Astrocyte (in vitro differentiated cells and primary cell): ENCODE results near the gene ERF. TPM values are rescaled to one million over a fixed set of nuclear protein-coding genes. Genes with fewer than 3 reads are reported as not detected.

Experiments
- DNase-seq: peaks from one replicate; pipeline ENCODE4 v3.0.0-alpha.2; 2010; ENCODE audit warnings: low read depth
- FAIRE-seq: peaks from 2 replicates; lab custom pipeline; 2011; peaks lifted over from hg19 to GRCh38; lab: Jason Lieb, UNC
- H2AFZ ChIP-seq: 2 replicates; pipeline ENCODE4 v1.6.0; 2012; ENCODE audit warnings: low read depth, low read length, inconsistent platforms
- H3K27ac ChIP-seq: 2 replicates; pipeline ENCODE4 v1.5.1; 2011; ENCODE audit warnings: low read depth, low read length, inconsistent platforms
- H3K27me3 ChIP-seq: 2 replicates; pipeline ENCODE4 v1.6.0; 2011; ENCODE audit warnings: low read length, inconsistent platforms; ENCODE audit not compliant: insufficient read depth
- H3K36me3 ChIP-seq: 2 replicates; pipeline ENCODE4 v1.5.1; 2011; ENCODE audit warnings: low read length, inconsistent platforms; ENCODE audit not compliant: insufficient read depth
- H3K4me1 ChIP-seq: 2 replicates; pipeline ENCODE4 v1.5.1; 2011; ENCODE audit warnings: low read length, inconsistent platforms; ENCODE audit not compliant: insufficient read depth
- H3K4me2 ChIP-seq: 2 replicates; pipeline ENCODE4 v1.6.0; 2012; ENCODE audit warnings: low read length, inconsistent platforms
- H3K4me3 ChIP-seq: 2 replicates; pipeline ENCODE4 v1.5.1; 2011; ENCODE audit warnings: low read depth, mild to moderate bottlenecking, low read length, inconsistent platforms; ENCODE audit not compliant: insufficient read depth
- H3K79me2 ChIP-seq: 2 replicates; pipeline ENCODE4 v1.6.0; 2012; ENCODE audit warnings: mild to moderate bottlenecking, low read length, inconsistent platforms; ENCODE audit not compliant: insufficient read depth
- H3K9ac ChIP-seq: 2 replicates; pipeline ENCODE4 v1.6.0; 2012; ENCODE audit warnings: mild to moderate bottlenecking, low read length, inconsistent platforms
- H3K9me3 ChIP-seq: 2 replicates; pipeline ENCODE4 v1.5.1; 2012; ENCODE audit warnings: low read depth, mild to moderate bottlenecking, low read length, inconsistent platforms; ENCODE audit not compliant: insufficient read depth
- H4K20me1 ChIP-seq: 2 replicates; pipeline ENCODE4 v1.6.0; 2012; ENCODE audit warnings: low read length, inconsistent platforms; ENCODE audit not compliant: insufficient read depth
- H3K27ac Mint-ChIP-seq: one replicate; pipeline ENCODE4 v1.8.0; 2021; ENCODE audit warnings: mild to moderate bottlenecking, mixed read lengths; ENCODE audit not compliant: unreplicated experiment
- H3K27me3 Mint-ChIP-seq: one replicate; pipeline ENCODE4 v1.8.0; 2021; ENCODE audit warnings: low read depth, mixed read lengths; ENCODE audit not compliant: unreplicated experiment
- H3K36me3 Mint-ChIP-seq: one replicate; pipeline ENCODE4 v1.8.0; 2021; ENCODE audit warnings: low read depth, mixed read lengths; ENCODE audit not compliant: unreplicated experiment
- H3K4me1 Mint-ChIP-seq: one replicate; pipeline ENCODE4 v1.8.0; 2021; ENCODE audit warnings: low read depth, mixed read lengths; ENCODE audit not compliant: unreplicated experiment
- H3K4me3 Mint-ChIP-seq: one replicate; pipeline ENCODE4 v1.8.0; 2021; ENCODE audit warnings: mild to moderate bottlenecking, moderate library complexity, mixed read lengths; ENCODE audit not compliant: unreplicated experiment
- H3K9me3 Mint-ChIP-seq: one replicate; pipeline ENCODE4 v1.8.0; 2021; ENCODE audit warnings: mild to moderate bottlenecking, mixed read lengths; ENCODE audit not compliant: unreplicated experiment
- CTCF ChIP-seq: IDR thresholded peaks from 2 replicates; pipeline ENCODE4 v1.5.1; 2011; ENCODE audit warnings: low read depth, mild to moderate bottlenecking, inconsistent platforms, low read length, moderate library complexity; ENCODE audit not compliant: insufficient read depth
- EZH2 ChIP-seq: IDR thresholded peaks from 2 replicates; pipeline ENCODE4 v1.6.1; 2012; ENCODE audit warnings: mild to moderate bottlenecking, low read length, inconsistent platforms; ENCODE audit not compliant: insufficient read depth
- total RNA-seq: library from RNA; stranded (reverse); gene quantifications from 2 replicates; pipeline ENCODE4 v1.2.1, GENCODE V29; 2021

The ERF gene
- total RNA-seq, 1 donor from 2014 or later = 108 TPM

GRCh38 chr19:42207767-42208271, 47.1 kb downstream of the ERF start:
- H3K9ac ChIP-seq = no peak overlapping the region
- peak overlapping the region; percentile 87 for H3K27ac Mint-ChIP-seq
- no peaks in the 10 kb centered on the region for H3K27me3 ChIP-seq
- H4K20me1 ChIP-seq = peaks cover 9% of the 10 kb centered on the region
- peaks cover 8% of the 10 kb centered on the region for H3K36me3 ChIP-seq
- peaks cover 20% of the 10 kb centered on the region for H3K79me2 ChIP-seq
- peaks cover 36% of the 10 kb centered on the region for H3K4me1 ChIP-seq
- no peaks in the 10 kb centered on the region for H3K9me3 Mint-ChIP-seq
- peaks cover 38% of the 10 kb centered on the region for H3K36me3 Mint-ChIP-seq
- DNase-seq = peak; percentile 84
- no peaks in the 10 kb centered on the region for H3K9me3 ChIP-seq
- H3K27ac ChIP-seq = peak overlapping the region; percentile 82
- no peak overlapping the region for H3K4me3 ChIP-seq
- H3K4me3 Mint-ChIP-seq = peak overlapping the region; percentile 71
- no peak for FAIRE-seq
- no peak overlapping the region for H2AFZ ChIP-seq
- TF ChIP-seq CTCF (no peak), EZH2 (no peak)
- H3K27me3 Mint-ChIP-seq = no peaks in the 10 kb centered on the region
- peaks cover 25% of the 10 kb centered on the region for H3K4me1 Mint-ChIP-seq
- peak overlapping the region; percentile 71 for H3K4me2 ChIP-seq

- Mint-ChIP-seq H3K9me3 (no peaks in the 10 kb centered on the region), H3K27me3 (no peaks in the 10 kb centered on the region), H3K4me1 (peaks cover 27% of the 10 kb centered on the region), H3K27ac (peak overlapping the region; percentile 91), H3K36me3 (peaks cover 44% of the 10 kb centered on the region), H3K4me3 (peak overlapping the region; percentile 71)
- peaks cover 21% of the 10 kb centered on the region for H3K79me2 ChIP-seq
- H4K20me1 ChIP-seq = peaks cover 13% of the 10 kb centered on the region
- no peaks in the 10 kb centered on the region for H3K9me3 ChIP-seq
- H3K27me3 ChIP-seq = no peaks in the 10 kb centered on the region
- peak overlapping the region; percentile 82 for H3K27ac ChIP-seq
- peaks cover 36% of the 10 kb centered on the region for H3K4me1 ChIP-seq
- no peak for FAIRE-seq
- H3K36me3 ChIP-seq = peaks cover 11% of the 10 kb centered on the region
- H3K4me3 ChIP-seq = peak overlapping the region; percentile 6
- TF ChIP-seq CTCF (no peak), EZH2 (no peak)
- peak; percentile 56 for DNase-seq
- peak overlapping the region; percentile 71 for H3K4me2 ChIP-seq
- H2AFZ ChIP-seq = no peak overlapping the region
- H3K9ac ChIP-seq = peak overlapping the region; percentile 22
Observed at GRCh38 chr19:42206871-42207755, 47.8 kb downstream of the ERF start.

GRCh38 chr19:42204664-42205063, 50.3 kb downstream of the ERF start:
- H3K36me3 Mint-ChIP-seq = peaks cover 53% of the 10 kb centered on the region
- H3K4me2 ChIP-seq = no peak overlapping the region
- H3K27ac ChIP-seq = no peak overlapping the region
- no peak for DNase-seq
- H3K4me1 ChIP-seq = peaks cover 36% of the 10 kb centered on the region
- H3K9ac ChIP-seq = no peak overlapping the region
- H3K4me3 ChIP-seq = no peak overlapping the region
- no peak overlapping the region for H2AFZ ChIP-seq
- H3K79me2 ChIP-seq = peaks cover 34% of the 10 kb centered on the region
- H3K4me3 Mint-ChIP-seq = no peak overlapping the region
- FAIRE-seq = no peak
- H3K4me1 Mint-ChIP-seq = peaks cover 28% of the 10 kb centered on the region
- H3K27me3 Mint-ChIP-seq = no peaks in the 10 kb centered on the region
- TF ChIP-seq EZH2 (no peak), CTCF (no peak)
- no peak overlapping the region for H3K27ac Mint-ChIP-seq
- H4K20me1 ChIP-seq = peaks cover 37% of the 10 kb centered on the region
- no peaks in the 10 kb centered on the region for H3K27me3 ChIP-seq
- H3K9me3 ChIP-seq = no peaks in the 10 kb centered on the region
- peaks cover 11% of the 10 kb centered on the region for H3K36me3 ChIP-seq
- H3K9me3 Mint-ChIP-seq = no peaks in the 10 kb centered on the region
